GM19463 (cell line): Measurements from ENCODE around the gene SECISBP2.

Source experiments
- ATAC-seq: cut with Tn5 transposase; IDR thresholded peaks from one replicate; pipeline ENCODE4 v1.9.1; 2021; ENCODE audit warnings: mild to moderate bottlenecking, moderate library complexity; ENCODE audit not compliant: unreplicated experiment

Gene SECISBP2

GRCh38 chr9:89380437-89381307 lies 62.4 kb downstream of the SECISBP2 start:
- no peak for ATAC-seq

GRCh38 chr9:89381308-89381609 lies 63.0 kb downstream of the SECISBP2 start:
- ATAC-seq: no peak

DNA sequence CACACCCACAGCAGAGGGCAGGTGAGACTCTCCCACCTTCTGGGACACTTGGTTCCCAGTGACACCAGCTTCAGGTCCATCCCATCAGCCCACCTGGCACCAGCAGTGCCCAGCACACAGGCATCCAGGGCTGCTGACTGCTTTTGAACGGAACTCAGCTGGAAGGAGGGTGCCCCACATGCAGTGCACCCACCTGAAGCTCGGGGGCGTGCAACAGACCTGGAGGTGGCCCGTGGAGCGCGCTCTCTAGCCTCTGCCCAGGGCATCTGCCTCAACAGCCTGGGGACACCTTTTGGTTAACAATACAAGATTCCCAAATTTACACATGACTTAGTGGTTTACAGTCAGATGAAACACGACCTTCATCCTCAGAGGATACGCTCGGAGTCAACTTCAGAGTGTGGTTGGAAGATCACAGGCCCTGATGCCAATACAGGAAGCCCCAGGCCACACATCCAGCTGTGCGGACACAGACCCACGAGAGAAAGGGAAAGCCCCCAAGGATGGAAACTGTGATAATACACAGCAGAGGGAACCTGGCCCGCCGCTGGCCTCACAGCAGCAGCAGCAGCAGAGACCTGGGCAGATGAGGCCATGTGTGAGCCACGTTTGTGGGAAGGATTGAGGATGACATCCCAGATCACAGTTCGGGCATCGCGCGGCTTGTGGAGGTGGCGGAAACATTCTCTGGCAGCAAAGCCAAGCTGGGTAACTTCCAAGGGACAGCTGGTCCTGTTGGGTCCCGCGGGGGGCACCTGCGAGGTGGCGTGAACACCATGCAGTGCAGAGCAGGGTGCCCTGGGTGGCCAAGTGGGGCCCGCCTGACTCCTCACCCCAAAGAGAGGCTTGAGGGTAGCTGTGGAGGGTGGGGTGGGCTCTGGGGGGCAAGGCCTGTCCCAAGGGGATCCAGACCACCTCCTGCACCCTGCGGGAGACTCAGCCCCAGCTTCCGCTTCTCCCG lies 64.0 kb downstream of the SECISBP2 start:
- no peak for ATAC-seq

GRCh38 chr9:89383030-89383720 lies 64.9 kb downstream of the SECISBP2 start:
- ATAC-seq: no peak

DNA sequence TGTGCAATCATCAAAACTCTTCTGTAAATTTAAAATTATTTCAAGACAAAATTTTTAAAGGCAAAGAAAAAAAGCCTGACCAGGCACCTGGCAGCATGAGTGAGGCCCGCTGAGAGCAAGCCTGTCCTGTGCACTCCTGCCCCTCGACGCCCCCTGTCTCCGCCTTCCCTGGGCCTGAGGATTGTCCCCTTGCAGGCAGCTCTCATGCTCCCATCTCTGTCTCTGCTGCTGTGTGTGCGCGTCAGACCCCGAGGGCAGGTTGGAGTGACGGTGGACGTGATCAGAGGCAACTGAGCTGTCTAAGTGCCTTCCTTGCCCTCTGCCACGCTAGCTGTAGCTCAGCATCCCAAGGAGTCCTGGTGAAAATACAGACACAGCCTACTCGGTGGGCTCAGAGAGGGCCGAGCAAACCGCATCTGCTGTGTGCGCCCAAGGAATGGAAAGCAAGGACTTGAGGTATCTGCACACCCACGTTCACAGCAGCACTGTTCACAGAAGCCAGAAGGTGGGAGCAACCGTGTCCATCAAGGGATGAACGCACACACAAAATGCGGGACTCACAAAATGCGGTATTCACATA lies 65.5 kb downstream of the SECISBP2 start:
- ATAC-seq: no peak

GRCh38 chr9:89384783-89385182 lies 66.5 kb downstream of the SECISBP2 start:
- ATAC-seq: no peak

- no peak for ATAC-seq
Observed at GRCh38 chr9:89386206-89386605, 67.9 kb downstream of the SECISBP2 start.

- no peak for ATAC-seq
Observed at GRCh38 chr9:89386797-89387196, 68.5 kb downstream of the SECISBP2 start.

GRCh38 chr9:89387197-89387849 lies 69.0 kb downstream of the SECISBP2 start:
- no peak for ATAC-seq

GRCh38 chr9:89388084-89388867 lies 70.0 kb downstream of the SECISBP2 start:
- no peak for ATAC-seq

- no peak for ATAC-seq
Observed at GRCh38 chr9:89388868-89389177, 70.5 kb downstream of the SECISBP2 start.

GRCh38 chr9:89390068-89390555 lies 71.8 kb downstream of the SECISBP2 start:
- no peak for ATAC-seq

- ATAC-seq: no peak
Observed at GRCh38 chr9:89390578-89391116, 72.3 kb downstream of the SECISBP2 start.

- ATAC-seq: no peak
Observed at GRCh38 chr9:89391585-89391984, 73.3 kb downstream of the SECISBP2 start.

GRCh38 chr9:89394412-89394811 lies 76.1 kb downstream of the SECISBP2 start:
- ATAC-seq: no peak

DNA sequence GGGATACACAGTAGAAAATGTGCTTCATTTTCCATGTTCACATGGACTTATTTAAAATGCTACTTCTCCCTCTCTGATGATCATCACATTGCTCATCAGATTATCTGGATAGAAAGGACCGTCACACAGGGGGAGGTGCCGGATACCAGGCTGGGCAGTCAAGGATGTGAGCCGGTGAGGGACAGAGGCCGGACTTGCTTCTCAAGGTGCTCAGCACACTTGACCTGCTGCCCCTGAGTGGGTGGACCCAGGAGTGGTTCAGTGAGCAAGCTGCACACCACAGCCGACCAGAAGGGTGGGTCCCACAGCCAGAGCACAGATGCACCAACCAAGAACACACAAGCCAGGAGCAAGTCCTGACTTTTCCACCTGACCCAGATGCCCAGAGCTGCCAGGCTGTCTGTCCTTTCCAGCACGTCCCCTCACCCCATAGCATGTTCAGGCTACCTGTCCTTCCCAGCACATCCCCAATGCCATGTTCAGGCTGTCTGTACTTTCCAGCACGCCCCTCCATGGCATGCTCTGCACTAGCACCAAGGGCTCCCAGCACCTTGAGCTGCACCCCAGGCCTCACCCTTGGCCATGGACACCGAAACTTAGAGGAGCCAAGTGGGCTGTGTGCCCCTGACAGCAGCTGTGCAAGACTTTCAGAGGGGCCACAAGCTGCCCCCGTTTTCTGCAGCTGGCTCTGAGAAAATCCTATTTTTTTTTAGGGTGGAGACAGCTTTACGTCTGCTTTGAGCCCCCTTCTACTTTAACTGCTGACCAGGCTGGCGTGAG lies 77.8 kb downstream of the SECISBP2 start:
- no peak for ATAC-seq

GRCh38 chr9:89397471-89397870 lies 79.2 kb downstream of the SECISBP2 start:
- no peak for ATAC-seq

GRCh38 chr9:89398621-89399020 lies 80.3 kb downstream of the SECISBP2 start:
- ATAC-seq: no peak
